ENCODE results near the gene TMEM178B.

Gene TMEM178B

GRCh38 chr7:141486959-141487358 lies 413.1 kb downstream of the TMEM178B start:
- CTCF ChIA-PET: interaction anchor here (1.1 kb wide), 1 partner anchor 47 kb away, joined by 3 read pairs; no protein-coding TSS in a partner anchor
- DNase-seq (ENCODE audit: extremely low spot score): no peak
- POLR2A ChIA-PET: no interaction called here
- TF ChIP-seq CTCF (IDR thresholded peaks at IDR 0.05; ENCODE audit: control extremely low read depth, extremely low read depth, low read depth, missing control alignments): no peak

- ChIA-PET CTCF (interaction anchor here (1.3 to 2.8 kb wide), 2 partner anchors 8 to 10 kb away, joined by 3 to 13 read pairs; no protein-coding TSS in a partner anchor), POLR2A (no interaction called here)
- TF ChIP-seq CTCF (IDR thresholded peaks at IDR 0.05; ENCODE audit: control extremely low read depth, extremely low read depth, low read depth, missing control alignments): no peak
- no peak for DNase-seq (ENCODE audit: extremely low spot score)
These were observed 416.6 kb downstream of the TMEM178B start for GRCh38 chr7:141490474-141490873.

GRCh38 chr7:141495057-141495456 lies 421.2 kb downstream of the TMEM178B start:
- POLR2A ChIA-PET: no interaction called here
- CTCF ChIA-PET: no interaction called here
- DNase-seq (ENCODE audit: extremely low spot score): no peak
- no peak for TF ChIP-seq CTCF (IDR thresholded peaks at IDR 0.05; ENCODE audit: control extremely low read depth, extremely low read depth, low read depth, missing control alignments)

GRCh38 chr7:141497391-141497790 lies 423.5 kb downstream of the TMEM178B start:
- ChIA-PET CTCF (interaction anchor here (2.9 kb wide), 1 partner anchor 8 kb away, joined by 13 read pairs; no protein-coding TSS in a partner anchor), POLR2A (no interaction called here)
- no peak for TF ChIP-seq CTCF (IDR thresholded peaks at IDR 0.05; ENCODE audit: control extremely low read depth, extremely low read depth, low read depth, missing control alignments)
- DNase-seq (ENCODE audit: extremely low spot score): no peak

GRCh38 chr7:141500608-141501007 lies 426.7 kb downstream of the TMEM178B start:
- ChIA-PET POLR2A (no interaction called here), CTCF (interaction anchor here (1.0 to 1.2 kb wide), 2 partner anchors 10 to 20 kb away, joined by 3 to 4 read pairs; no protein-coding TSS in a partner anchor)
- no peak for DNase-seq (ENCODE audit: extremely low spot score)
- no peak for TF ChIP-seq CTCF (IDR thresholded peaks at IDR 0.05; ENCODE audit: control extremely low read depth, extremely low read depth, low read depth, missing control alignments)

GRCh38 chr7:141501451-141501850 lies 427.6 kb downstream of the TMEM178B start:
- no peak for TF ChIP-seq CTCF (IDR thresholded peaks at IDR 0.05; ENCODE audit: control extremely low read depth, extremely low read depth, low read depth, missing control alignments)
- ChIA-PET CTCF (interaction anchor here (1.0 to 1.2 kb wide), 2 partner anchors 11 to 19 kb away, joined by 3 to 4 read pairs; no protein-coding TSS in a partner anchor), POLR2A (no interaction called here)
- DNase-seq (ENCODE audit: extremely low spot score): no peak
